HUES64 (cell line): Measurements from ENCODE around the gene FSHB.

Experiments
- H3K27ac ChIP-seq: 2 replicates; pipeline ENCODE4 v1.7.0; 2013; ENCODE audit warnings: low read depth, low read length, inconsistent platforms
- H3K27me3 ChIP-seq: 2 replicates; pipeline ENCODE4 v1.6.1; 2013; ENCODE audit warnings: mild to moderate bottlenecking, low read length; ENCODE audit not compliant: insufficient read depth
- H3K36me3 ChIP-seq: 2 replicates; pipeline ENCODE4 v1.6.1; 2013; ENCODE audit warnings: mild to moderate bottlenecking, low read length; ENCODE audit not compliant: insufficient read depth
- H3K4me1 ChIP-seq: 2 replicates; pipeline ENCODE4 v1.6.1; 2013; ENCODE audit warnings: mild to moderate bottlenecking, low read length, moderate library complexity; ENCODE audit not compliant: insufficient read depth
- H3K4me3 ChIP-seq: 2 replicates; pipeline ENCODE4 v1.5.1; 2013; ENCODE audit warnings: mild to moderate bottlenecking, low read length, moderate library complexity
- H3K9ac ChIP-seq: 2 replicates; pipeline ENCODE4 v1.6.1; 2013; ENCODE audit warnings: mild to moderate bottlenecking, low read depth, low read length
- H3K9me3 ChIP-seq: 2 replicates; pipeline ENCODE4 v1.6.1; 2013; ENCODE audit warnings: low read depth, low read length; ENCODE audit not compliant: insufficient read depth
- WGBS: fragments of 150-250, 120-280 bp; methylation state at CpG from one replicate; pipeline ENCODE4 v1.1.7; 2013; ENCODE audit warnings: missing lambda C conversion rate; 5-methylcytosine and 5-hydroxymethylcytosine counted together

The FSHB gene

GRCh38 chr11:30225642-30226041, 5.2 kb upstream of the FSHB start:
- no peaks in the 10 kb centered on the region for H3K27me3 ChIP-seq
- no peaks in the 10 kb centered on the region for H3K4me1 ChIP-seq
- no peak overlapping the region for H3K27ac ChIP-seq
- 0 out of 2 replicates have a peak, but pooled peaks cover 3% of the 10 kb centered on the region for H3K9me3 ChIP-seq
- H3K36me3 ChIP-seq, result no peaks in the 10 kb centered on the region
- no peak overlapping the region for H3K9ac ChIP-seq
- H3K4me3 ChIP-seq, result no peak overlapping the region

DNA sequence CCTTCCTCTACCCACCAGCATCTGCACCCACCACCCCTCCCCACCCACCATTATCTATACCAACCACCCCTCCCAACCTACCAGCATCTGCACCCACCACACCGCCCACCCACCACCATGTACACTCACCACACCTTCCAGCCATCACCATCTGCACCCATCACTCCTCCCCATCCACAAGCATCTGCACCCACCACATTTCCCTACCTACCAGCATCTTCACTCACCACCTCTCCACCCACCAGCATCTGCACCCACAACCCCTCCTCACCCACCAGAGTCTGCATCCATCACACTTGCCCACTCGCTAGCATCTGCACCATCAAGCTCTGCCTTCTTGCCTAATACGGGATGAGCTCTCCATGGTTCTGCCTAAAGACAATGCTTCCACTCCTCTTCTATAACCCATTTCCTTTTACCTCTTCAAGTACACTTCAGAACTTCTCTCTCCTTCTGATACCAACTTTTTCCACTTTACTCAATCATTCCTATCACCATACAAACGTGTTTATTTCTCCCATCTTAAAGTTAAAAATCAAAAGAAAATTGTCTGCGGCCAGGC, 2.4 kb upstream of the FSHB start:
- WGBS, result 91% methylated on average over 5 of the region's 5 CpGs
- Histone ChIP-seq H3K9ac (no peak overlapping the region), H3K4me3 (no peak overlapping the region), H3K4me1 (no peaks in the 10 kb centered on the region), H3K27ac (no peak overlapping the region), H3K27me3 (no peaks in the 10 kb centered on the region), H3K9me3 (0 out of 2 replicates have a peak, but pooled peaks cover 3% of the 10 kb centered on the region), H3K36me3 (no peaks in the 10 kb centered on the region)

DNA sequence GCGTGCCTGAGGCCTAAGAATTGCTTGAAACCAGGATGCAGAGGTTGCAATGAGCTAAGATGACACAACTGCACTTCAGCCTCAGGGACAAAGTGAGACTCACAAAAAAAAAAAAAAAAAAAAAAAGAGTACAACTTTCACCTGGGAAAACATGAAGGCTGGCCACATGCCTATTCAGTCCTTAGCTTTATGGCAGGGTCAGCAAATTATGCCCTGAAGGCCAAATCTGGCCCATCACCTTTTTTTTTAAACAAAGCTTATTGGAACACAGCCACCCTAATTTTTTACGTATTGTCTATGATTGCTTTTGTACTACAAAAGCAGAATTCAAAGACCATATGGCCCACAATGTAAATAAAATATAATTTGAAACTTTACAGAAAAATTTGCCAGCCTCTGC, 8.2 kb downstream of the FSHB start:
- H3K36me3 ChIP-seq, result no peaks in the 10 kb centered on the region
- no peaks in the 10 kb centered on the region for H3K9me3 ChIP-seq
- H3K27me3 ChIP-seq, result no peaks in the 10 kb centered on the region
- no peak overlapping the region for H3K9ac ChIP-seq
- no peak overlapping the region for H3K4me3 ChIP-seq
- H3K4me1 ChIP-seq, result no peaks in the 10 kb centered on the region
- H3K27ac ChIP-seq, result no peak overlapping the region
- WGBS, result 100% methylated on average over 2 of the region's 2 CpGs

GRCh38 chr11:30244265-30244664, 13.5 kb downstream of the FSHB start:
- Histone ChIP-seq H3K4me3 (no peak overlapping the region), H3K27me3 (no peaks in the 10 kb centered on the region), H3K9me3 (no peaks in the 10 kb centered on the region), H3K4me1 (no peaks in the 10 kb centered on the region; the same call in 1 of the 2 replicates), H3K9ac (no peak overlapping the region), H3K27ac (no peak overlapping the region), H3K36me3 (no peaks in the 10 kb centered on the region)
- 80% methylated on average over 1 of the region's 1 CpG for WGBS

- Histone ChIP-seq H3K9me3 (no peaks in the 10 kb centered on the region), H3K36me3 (no peaks in the 10 kb centered on the region), H3K9ac (no peak overlapping the region), H3K4me3 (no peak overlapping the region), H3K27me3 (no peaks in the 10 kb centered on the region), H3K4me1 (no peaks in the 10 kb centered on the region; the same call in 1 of the 2 replicates), H3K27ac (no peak overlapping the region)
- WGBS, result 83% methylated on average over 2 of the region's 2 CpGs
Observed at GRCh38 chr11:30245621-30246020, 14.8 kb downstream of the FSHB start.

DNA sequence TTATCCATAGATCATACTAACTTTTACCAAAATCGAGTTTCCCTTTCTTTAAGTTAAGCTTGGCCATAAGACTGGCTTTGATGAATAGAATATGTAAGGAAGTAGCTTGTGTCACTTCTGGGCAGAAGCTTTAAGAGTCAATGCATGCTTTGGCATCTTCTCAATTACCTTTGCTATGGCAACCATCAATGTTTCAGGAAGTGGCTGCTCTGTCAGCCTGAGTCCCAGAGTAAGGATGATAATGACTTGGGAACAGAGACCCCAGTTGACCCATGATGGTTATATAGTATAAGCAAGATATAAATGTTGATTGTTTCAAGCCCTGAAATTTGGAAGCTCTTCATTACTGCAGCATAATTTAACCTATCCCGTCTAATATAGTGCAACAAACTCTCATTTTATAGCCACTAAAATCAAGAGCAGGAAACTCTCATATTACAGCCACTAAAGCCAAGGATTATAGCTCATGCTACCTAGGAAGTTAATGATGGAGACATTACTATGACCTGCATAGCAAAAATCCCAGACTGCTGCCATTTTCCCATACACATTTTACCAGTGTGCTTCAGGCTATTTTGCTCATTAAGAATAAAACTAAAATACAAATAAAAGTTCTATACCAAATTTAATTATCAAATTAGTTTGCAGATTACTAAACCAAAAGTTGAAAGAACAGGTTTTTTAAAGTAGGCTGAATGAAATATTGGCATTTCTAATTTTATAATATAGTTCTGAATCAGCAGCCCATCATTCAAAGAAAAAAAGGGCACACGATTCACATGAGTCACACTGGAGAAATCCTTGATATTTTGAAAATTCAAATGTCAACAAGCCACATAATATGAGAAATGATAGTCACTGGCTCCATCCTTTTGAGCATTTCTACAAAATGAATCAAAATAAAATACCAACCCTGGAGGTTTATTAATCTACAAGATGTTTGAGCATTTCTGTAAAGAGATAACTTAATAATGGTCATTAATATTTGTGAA, 23.8 kb downstream of the FSHB start:
- Histone ChIP-seq H3K27ac (no peak overlapping the region), H3K9me3 (no peaks in the 10 kb centered on the region), H3K9ac (no peak overlapping the region), H3K36me3 (no peaks in the 10 kb centered on the region), H3K4me1 (no peaks in the 10 kb centered on the region), H3K27me3 (no peaks in the 10 kb centered on the region), H3K4me3 (no peak overlapping the region)
- WGBS, result 96% methylated on average over 3 of the region's 3 CpGs

DNA sequence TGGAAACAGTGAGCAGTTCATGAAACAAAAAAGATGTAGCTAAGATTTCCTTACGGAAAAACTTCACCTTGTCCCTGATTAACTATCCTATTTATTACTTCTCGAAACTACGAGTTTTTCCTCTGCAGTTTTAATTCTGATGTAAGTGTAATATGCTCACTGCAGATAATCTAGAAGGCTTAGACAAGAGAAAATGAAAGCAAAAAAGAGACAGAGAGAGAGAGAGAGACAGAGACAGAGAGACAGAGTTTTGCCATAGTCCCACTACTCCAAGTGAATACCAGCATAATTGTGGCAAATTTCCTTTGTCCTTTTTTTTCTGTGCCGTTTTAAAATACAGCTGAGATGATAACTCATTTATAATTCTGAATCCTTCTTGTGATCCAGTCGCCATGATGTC, 24.8 kb downstream of the FSHB start:
- Histone ChIP-seq H3K27ac (no peak overlapping the region), H3K27me3 (no peaks in the 10 kb centered on the region), H3K9ac (no peak overlapping the region), H3K4me1 (no peaks in the 10 kb centered on the region), H3K4me3 (no peak overlapping the region), H3K9me3 (no peaks in the 10 kb centered on the region), H3K36me3 (no peaks in the 10 kb centered on the region)
- 85% methylated on average over 5 of the region's 5 CpGs for WGBS

GRCh38 chr11:30257058-30257457, 26.2 kb downstream of the FSHB start:
- H3K4me3 ChIP-seq, result no peak overlapping the region
- no peaks in the 10 kb centered on the region for H3K36me3 ChIP-seq
- H3K27me3 ChIP-seq, result no peaks in the 10 kb centered on the region
- H3K4me1 ChIP-seq, result no peaks in the 10 kb centered on the region
- 89% methylated on average over 3 of the region's 3 CpGs for WGBS
- no peak overlapping the region for H3K27ac ChIP-seq
- H3K9me3 ChIP-seq, result no peaks in the 10 kb centered on the region
- no peak overlapping the region for H3K9ac ChIP-seq

DNA sequence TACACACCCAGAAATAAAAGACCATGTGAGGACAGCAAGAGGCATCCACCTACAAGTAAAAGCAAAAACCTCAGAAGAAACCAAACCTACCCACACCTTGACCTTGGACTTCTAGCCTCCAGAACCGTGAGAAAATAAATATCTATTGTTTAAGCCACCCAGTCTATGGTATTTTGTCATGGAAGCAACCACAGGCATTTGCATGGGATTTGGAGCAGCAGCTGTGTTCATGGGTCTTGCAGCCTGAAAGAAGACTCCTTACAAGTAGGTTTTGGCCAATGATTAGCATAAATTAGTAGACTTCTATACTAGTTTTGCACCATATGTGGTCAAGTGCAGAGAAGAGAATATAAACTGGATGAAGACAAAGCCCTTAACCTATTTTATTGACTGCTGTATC, 27.9 kb downstream of the FSHB start:
- Histone ChIP-seq H3K27ac (no peak overlapping the region), H3K36me3 (no peaks in the 10 kb centered on the region), H3K27me3 (no peaks in the 10 kb centered on the region), H3K4me1 (no peaks in the 10 kb centered on the region), H3K4me3 (no peak overlapping the region), H3K9me3 (no peaks in the 10 kb centered on the region), H3K9ac (no peak overlapping the region)
- 87% methylated on average over 1 of the region's 1 CpG for WGBS

GRCh38 chr11:30260813-30261212, 30.0 kb downstream of the FSHB start:
- Histone ChIP-seq H3K9me3 (no peaks in the 10 kb centered on the region), H3K4me1 (no peaks in the 10 kb centered on the region), H3K4me3 (no peak overlapping the region), H3K27me3 (no peaks in the 10 kb centered on the region), H3K9ac (no peak overlapping the region), H3K27ac (no peak overlapping the region), H3K36me3 (no peaks in the 10 kb centered on the region)
- WGBS, result 95% methylated on average over 1 of the region's 1 CpG

- WGBS, result 63% methylated on average over 1 of the region's 1 CpG
- Histone ChIP-seq H3K4me1 (no peaks in the 10 kb centered on the region), H3K9ac (no peak overlapping the region), H3K9me3 (no peaks in the 10 kb centered on the region), H3K36me3 (no peaks in the 10 kb centered on the region), H3K27ac (no peak overlapping the region), H3K27me3 (no peaks in the 10 kb centered on the region), H3K4me3 (no peak overlapping the region)
Observed at GRCh38 chr11:30261821-30262220, 31.0 kb downstream of the FSHB start.
